K562 (cell line): ENCODE results near the gene TLE4. TPM values are rescaled to one million over a fixed set of nuclear protein-coding genes. Genes with fewer than 3 reads are reported as not detected.

Experiments used
- ATF4 ChIP-seq: fragments of 450-650 bp; formaldehyde crosslinking; IDR thresholded peaks from 2 replicates; pipeline ENCODE4 v1.4.0; 2022; ENCODE audit warnings: mild to moderate bottlenecking, moderate library complexity
- BCLAF1 ChIP-seq, 2 experiments: fragments of 450-650 bp in 1 of 2; IDR thresholded peaks; 2 replicates each; pipeline ENCODE4 v1.6.1; 2011 to 2017; ENCODE audit warnings: low read depth in 2 of 2, antibody characterized with exemption in 1 of 2, borderline replicate concordance in 1 of 2, low read length in 1 of 2, mild to moderate bottlenecking in 1 of 2, mixed read lengths in 1 of 2; ENCODE audit not compliant: control insufficient read depth in 1 of 2
- CHD1 ChIP-seq: fragments of 200-600 bp; sonication (generic); IDR thresholded peaks from one replicate; pipeline ENCODE4 v1.6.1; 2012; ENCODE audit warnings: mild to moderate bottlenecking, moderate library complexity, low read length, inconsistent platforms
- JUND ChIP-seq, 2 experiments: IDR thresholded peaks; 2 replicates in 1 of 2; 3 replicates in 1 of 2; pipeline ENCODE4 v1.6.1; 2011; ENCODE audit warnings: borderline replicate concordance in 2 of 2, low read depth in 2 of 2, low read length in 2 of 2, improper control_type of control experiment in 1 of 2, missing biosample characterization in 1 of 2, missing genetic modification characterization in 1 of 2, missing genetic modification reagents in 1 of 2
- KAT7 ChIP-seq: sonication (generic); formaldehyde crosslinking; IDR thresholded peaks from 2 replicates; pipeline ENCODE4 v1.8.0; 2022; ENCODE audit warnings: missing genetic modification reagents, mild to moderate bottlenecking, borderline replicate concordance
- MCM7 ChIP-seq, 2 experiments: fragments of 450-650 bp; IDR thresholded peaks; 2 replicates each; pipeline ENCODE4 v1.6.1; 2016 to 2018
- MECOM ChIP-seq: fragments of 250-450 bp; sonication (Bioruptor Pico); IDR thresholded peaks from 2 replicates; pipeline ENCODE4 v1.8.0; 2022; ENCODE audit warnings: inconsistent platforms
- PTBP1 ChIP-seq: fragments of 200-400 bp; formaldehyde crosslinking; IDR thresholded peaks from 2 replicates; pipeline ENCODE4 v1.6.1; 2017; ENCODE audit warnings: low read depth, low read length
- polyA plus RNA-seq, 8 experiments: library from polyadenylated mRNA; depleted of rRNA in 4 of 8; stranded (reverse) in 5 of 8; unstranded in 3 of 8; fragments of >200 nt; fragmentation: Nextera tagmentation in 2 of 8; fragmentation: Illumina TruSeq in 1 of 8; extraction: Ambion mirVana in 2 of 8; extraction: Trizol in 1 of 8; gene quantifications; 2 replicates each; pipeline versions ENCODE4 v1.2.1 to v1.2.3, GENCODE V29; 2011 to 2014; ENCODE audit warnings: inconsistent platforms in 1 of 8, missing spikeins in 1 of 8
- total RNA-seq, 7 experiments: library from RNA; depleted of rRNA in 6 of 7; stranded (reverse); fragments of >200 nt in 6 of 7; fragmentation: Illumina TruSeq in 2 of 7; extraction: Trizol in 2 of 7; gene quantifications; 2 replicates each; pipeline versions ENCODE4 v1.2.1 to v1.2.3, GENCODE V29; 2011 to 2021; ENCODE audit warnings: low replicate concordance in 1 of 7

TLE4 gene
- total and polyA plus RNA-seq, 9 of the 15 experiments (the other 6 are each of a cell fraction or from before 2014, with no cell fraction given): 1.1 to 8.8 (median 5.7) TPM

DNA sequence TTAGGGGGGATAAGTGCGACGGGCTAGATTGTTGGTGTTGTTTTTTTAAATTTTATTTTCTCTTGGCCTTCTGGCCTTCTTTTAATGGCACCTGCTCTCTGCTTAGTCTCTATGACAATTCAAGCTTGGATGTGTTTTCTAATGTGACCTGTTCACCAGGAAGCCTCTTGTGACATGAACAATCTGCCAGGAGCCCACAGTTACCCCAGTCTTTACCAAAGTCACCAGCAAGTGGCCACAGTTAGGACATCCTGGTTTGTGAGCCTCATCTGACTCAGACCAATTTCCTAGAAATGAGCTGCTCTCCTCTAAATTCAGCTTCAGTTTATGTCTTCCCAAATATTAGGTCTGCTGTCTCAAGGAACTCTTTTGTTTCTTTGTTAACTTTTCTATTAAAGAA lies 135.8 kb downstream of the TLE4 start (continued):
- TF ChIP-seq ATF4 (CRISPR knock-in tag) (no peak), JUND (IDR thresholded peaks at IDR 0.05; ENCODE audit: borderline replicate concordance, low read depth, low read length) (no peak), JUND (tag; IDR thresholded peaks at IDR 0.05; ENCODE audit: borderline replicate concordance, low read depth, low read length) (no peak), BCLAF1 (IDR thresholded peaks at IDR 0.05; ENCODE audit: borderline replicate concordance in 1 of 2, control insufficient read depth in 1 of 2, low read depth in 2 of 2, low read length in 1 of 2) (no peak), KAT7 (CRISPR knock-in tag) (no peak), CHD1 (no peak), MCM7 (IDR thresholded peaks at IDR 0.05) (no peak), MECOM (CRISPR knock-in tag) (no peak), PTBP1 (no peak)
